ENCODE results near the gene UBAC1. TPM values are rescaled to one million over a fixed set of nuclear protein-coding genes. Genes with fewer than 3 reads are reported as not detected.
"Not testable (repeated sequence)": the region's sequence is repeated elsewhere in the genome, so short reads cannot be mapped to it uniquely, and the experiment has no call there.

UBAC1 gene
- total and polyA plus RNA-seq, 2 experiments from 2014 or later = 35.2 to 36.4 TPM

DNA sequence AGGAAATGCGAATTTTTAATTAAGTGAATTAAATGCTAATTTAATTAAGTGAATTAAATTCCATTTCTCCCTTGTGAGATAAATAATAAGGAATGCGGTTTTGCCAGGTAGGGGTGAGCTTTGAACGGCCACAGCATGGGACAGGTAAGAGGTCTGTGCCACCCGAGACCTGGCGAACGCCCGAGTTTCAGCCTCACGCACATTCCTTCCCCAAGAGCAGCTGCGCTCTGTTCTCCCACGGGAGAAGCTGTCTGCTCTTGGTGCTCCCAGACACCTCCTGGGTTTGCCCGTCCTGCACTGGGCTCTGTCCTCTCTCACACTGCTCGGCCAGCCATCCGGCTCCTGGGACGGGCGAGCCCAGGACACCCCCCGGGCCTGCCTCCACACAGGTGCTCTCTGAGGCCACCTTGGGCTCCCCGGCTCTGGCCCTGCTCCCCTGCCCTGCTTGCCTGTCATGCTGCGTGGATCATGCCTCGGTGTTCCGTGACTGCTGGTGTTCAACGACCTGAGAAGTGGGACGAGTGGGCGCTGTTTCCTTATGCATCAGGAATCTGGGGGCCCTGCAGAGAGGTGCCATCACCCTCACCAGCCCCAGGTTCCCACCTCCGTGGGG lies 40.1 kb downstream of the UBAC1 start:
- no peaks in the 10 kb centered on the region for H3K9me2 ChIP-seq (replicated peaks; ENCODE audit: insufficient read depth)
- no peak for DNase-seq (ENCODE audit: low spot score)
- H3K9me3 ChIP-seq (ENCODE audit: low read depth) = peaks cover 14% of the 10 kb centered on the region
- no peaks in the 10 kb centered on the region for H3K4me1 ChIP-seq (ENCODE audit: insufficient read depth)
- no peak overlapping the region for H3K4me2 ChIP-seq
- H2AFZ ChIP-seq = no peak overlapping the region
- H3K36me3 ChIP-seq (replicated peaks; ENCODE audit: insufficient read depth, low read depth) = peaks cover 1% of the 10 kb centered on the region
- H3K4me3 ChIP-seq = no peak overlapping the region
- no peak for TF ChIP-seq EZH2phosphoT487 (IDR thresholded peaks at IDR 0.05; ENCODE audit: low read depth, severe bottlenecking, unreplicated experiment)
- TF ChIP-seq, protein P1, sequence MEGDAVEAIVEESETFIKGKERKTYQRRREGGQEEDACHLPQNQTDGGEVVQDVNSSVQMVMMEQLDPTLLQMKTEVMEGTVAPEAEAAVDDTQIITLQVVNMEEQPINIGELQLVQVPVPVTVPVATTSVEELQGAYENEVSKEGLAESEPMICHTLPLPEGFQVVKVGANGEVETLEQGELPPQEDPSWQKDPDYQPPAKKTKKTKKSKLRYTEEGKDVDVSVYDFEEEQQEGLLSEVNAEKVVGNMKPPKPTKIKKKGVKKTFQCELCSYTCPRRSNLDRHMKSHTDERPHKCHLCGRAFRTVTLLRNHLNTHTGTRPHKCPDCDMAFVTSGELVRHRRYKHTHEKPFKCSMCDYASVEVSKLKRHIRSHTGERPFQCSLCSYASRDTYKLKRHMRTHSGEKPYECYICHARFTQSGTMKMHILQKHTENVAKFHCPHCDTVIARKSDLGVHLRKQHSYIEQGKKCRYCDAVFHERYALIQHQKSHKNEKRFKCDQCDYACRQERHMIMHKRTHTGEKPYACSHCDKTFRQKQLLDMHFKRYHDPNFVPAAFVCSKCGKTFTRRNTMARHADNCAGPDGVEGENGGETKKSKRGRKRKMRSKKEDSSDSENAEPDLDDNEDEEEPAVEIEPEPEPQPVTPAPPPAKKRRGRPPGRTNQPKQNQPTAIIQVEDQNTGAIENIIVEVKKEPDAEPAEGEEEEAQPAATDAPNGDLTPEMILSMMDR (IDR thresholded peaks at IDR 0.05; ENCODE audit: poor library complexity) = no peak
- no peak for TF ChIP-seq EZH2 (IDR thresholded peaks at IDR 0.05; ENCODE audit: borderline replicate concordance)
- no peaks in the 10 kb centered on the region for H3K79me2 ChIP-seq
- WGBS (ENCODE audit: low lambda C conversion rate, missing lambda C conversion rate) = 89% methylated on average over 24 of the region's 24 CpGs
- no peak overlapping the region for H3K27ac ChIP-seq
- no peaks in the 10 kb centered on the region for H4K20me1 ChIP-seq (ENCODE audit: insufficient read depth, poor library complexity, severe bottlenecking)
- no peaks in the 10 kb centered on the region for H3K27me3 ChIP-seq

DNA sequence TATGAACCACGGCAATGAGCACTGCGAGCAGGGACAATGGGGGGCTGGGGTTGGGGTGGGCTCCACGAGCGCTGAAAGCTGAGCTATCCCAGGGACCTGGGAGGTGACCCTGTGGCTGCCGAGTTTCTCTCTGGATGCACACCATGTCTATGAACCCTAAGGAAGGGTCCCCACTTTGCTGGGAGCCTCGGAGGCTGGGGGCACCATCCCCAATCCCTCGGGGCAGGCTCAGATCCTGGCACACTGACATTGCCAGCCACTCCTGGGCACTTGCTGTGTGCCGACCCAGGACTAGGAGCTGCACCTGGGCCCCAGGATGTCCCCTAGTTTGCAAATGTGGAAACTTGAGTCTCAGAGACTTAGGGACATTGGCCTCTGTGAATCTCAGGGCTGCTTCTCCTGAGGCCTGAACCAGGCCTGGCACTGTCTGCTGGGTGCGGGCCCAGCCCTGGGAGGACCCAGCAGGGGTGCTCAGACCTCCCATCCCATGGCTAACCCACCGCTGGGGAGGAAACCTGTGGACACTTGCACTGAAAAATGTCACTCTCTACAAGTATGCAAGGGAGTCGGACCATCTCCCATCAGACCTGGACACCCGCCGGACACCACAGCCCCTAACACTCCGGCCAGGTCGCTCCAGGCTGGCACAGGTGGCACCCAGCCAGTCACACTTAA lies 40.8 kb downstream of the UBAC1 start:
- Histone ChIP-seq H2AFZ (no peak overlapping the region), H3K9me2 (replicated peaks; ENCODE audit: insufficient read depth) (no peaks in the 10 kb centered on the region), H3K9me3 (ENCODE audit: low read depth) (peaks cover 20% of the 10 kb centered on the region), H3K27ac (no peak overlapping the region), H3K4me1 (ENCODE audit: insufficient read depth) (no peaks in the 10 kb centered on the region), H3K79me2 (no peaks in the 10 kb centered on the region), H3K4me3 (no peak overlapping the region), H3K36me3 (replicated peaks; ENCODE audit: insufficient read depth, low read depth) (peaks cover 6% of the 10 kb centered on the region), H3K27me3 (no peaks in the 10 kb centered on the region), H4K20me1 (ENCODE audit: insufficient read depth, poor library complexity, severe bottlenecking) (no peaks in the 10 kb centered on the region), H3K4me2 (no peak overlapping the region)
- 96% methylated on average over 14 of the region's 15 CpGs for WGBS (ENCODE audit: low lambda C conversion rate, missing lambda C conversion rate)
- no peak for DNase-seq (ENCODE audit: low spot score)
- TF ChIP-seq, protein P1 (IDR thresholded peaks at IDR 0.05; ENCODE audit: poor library complexity) = no peak
- TF ChIP-seq EZH2 (IDR thresholded peaks at IDR 0.05; ENCODE audit: borderline replicate concordance) (no peak), EZH2phosphoT487 (IDR thresholded peaks at IDR 0.05; ENCODE audit: low read depth, severe bottlenecking, unreplicated experiment) (no peak)

DNA sequence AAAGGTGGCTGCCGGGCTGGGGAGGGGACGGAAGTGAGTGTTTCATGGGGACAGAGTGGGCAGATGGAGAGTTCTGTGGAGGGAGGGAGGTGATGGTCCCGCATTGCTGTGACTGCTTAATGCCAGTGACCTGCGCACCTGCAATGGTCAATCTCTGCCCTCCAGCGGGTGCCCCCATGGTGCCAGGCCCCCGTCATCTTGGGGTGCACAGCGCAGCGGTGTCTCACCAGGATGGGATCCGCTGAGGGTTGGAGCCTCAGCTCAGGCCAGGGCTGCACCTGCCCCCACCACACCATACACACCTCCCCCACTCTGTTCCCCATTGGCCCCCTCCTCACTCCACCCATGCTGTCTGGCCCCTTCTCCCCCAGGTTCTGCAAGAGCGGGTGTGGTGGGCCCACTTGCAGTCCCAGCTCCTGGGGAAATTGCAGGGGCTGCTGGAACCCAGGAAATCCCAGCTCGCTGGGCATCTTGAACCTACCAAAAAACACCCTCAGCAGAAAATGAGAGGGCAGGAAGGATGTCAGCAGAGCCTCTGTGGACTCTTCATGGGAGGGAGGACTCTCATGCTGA lies 41.8 kb downstream of the UBAC1 start:
- Histone ChIP-seq H3K4me1 (ENCODE audit: insufficient read depth) (no peaks in the 10 kb centered on the region), H3K4me3 (no peak overlapping the region), H3K4me2 (no peak overlapping the region), H2AFZ (no peak overlapping the region), H3K9me3 (ENCODE audit: low read depth) (peaks cover 27% of the 10 kb centered on the region), H3K27me3 (no peaks in the 10 kb centered on the region), H3K36me3 (replicated peaks; ENCODE audit: insufficient read depth, low read depth) (peaks cover 6% of the 10 kb centered on the region), H4K20me1 (ENCODE audit: insufficient read depth, poor library complexity, severe bottlenecking) (no peaks in the 10 kb centered on the region), H3K9me2 (replicated peaks; ENCODE audit: insufficient read depth) (no peaks in the 10 kb centered on the region), H3K27ac (no peak overlapping the region), H3K79me2 (no peaks in the 10 kb centered on the region)
- DNase-seq (ENCODE audit: low spot score) = no peak
- TF ChIP-seq, protein P1 (IDR thresholded peaks at IDR 0.05; ENCODE audit: poor library complexity) = no peak
- TF ChIP-seq EZH2 (IDR thresholded peaks at IDR 0.05; ENCODE audit: borderline replicate concordance) (no peak), EZH2phosphoT487 (IDR thresholded peaks at IDR 0.05; ENCODE audit: low read depth, severe bottlenecking, unreplicated experiment) (no peak)
- 99% methylated on average over 9 of the region's 11 CpGs for WGBS (ENCODE audit: low lambda C conversion rate, missing lambda C conversion rate)

GRCh38 chr9:135916227-135916626 lies 44.9 kb downstream of the UBAC1 start:
- not testable (repeated sequence) for H3K79me2 ChIP-seq; H3K27ac ChIP-seq; DNase-seq (ENCODE audit: low spot score); H3K27me3 ChIP-seq; H3K4me2 ChIP-seq; H3K4me1 ChIP-seq (ENCODE audit: insufficient read depth); H2AFZ ChIP-seq; H3K9me2 ChIP-seq (replicated peaks; ENCODE audit: insufficient read depth); H4K20me1 ChIP-seq (ENCODE audit: insufficient read depth, poor library complexity, severe bottlenecking); H3K36me3 ChIP-seq (replicated peaks; ENCODE audit: insufficient read depth, low read depth); H3K4me3 ChIP-seq
- peaks cover 32% of the 10 kb centered on the region for H3K9me3 ChIP-seq (ENCODE audit: low read depth)
- 92% methylated on average over 12 of the region's 12 CpGs for WGBS (ENCODE audit: low lambda C conversion rate, missing lambda C conversion rate)

All from hepatocyte (in vitro differentiated cells).